AG09309 (cell line): ENCODE results near the gene PPM1E.
"Not testable (repeated sequence)": the region's sequence is repeated elsewhere in the genome, so short reads cannot be mapped to it uniquely, and the experiment has no call there.

Source experiments
- DNase-seq: peaks from one replicate; pipeline ENCODE4 v3.0.0-alpha.2; 2010; ENCODE audit warnings: low read depth
- H3K4me3 ChIP-seq: 2 replicates; pipeline ENCODE4 v1.5.1; 2011; ENCODE audit warnings: mild to moderate bottlenecking, low read depth, low read length, moderate library complexity; ENCODE audit not compliant: control insufficient read depth
- TF ChIP-seq, protein P1 (sequence below): IDR thresholded peaks from 2 replicates; pipeline ENCODE4 v1.5.1; 2011; ENCODE audit warnings: mild to moderate bottlenecking, low read depth, low read length, inconsistent platforms; ENCODE audit not compliant: insufficient read depth, control insufficient read depth; ENCODE audit errors: missing control alignments

The PPM1E gene

DNA sequence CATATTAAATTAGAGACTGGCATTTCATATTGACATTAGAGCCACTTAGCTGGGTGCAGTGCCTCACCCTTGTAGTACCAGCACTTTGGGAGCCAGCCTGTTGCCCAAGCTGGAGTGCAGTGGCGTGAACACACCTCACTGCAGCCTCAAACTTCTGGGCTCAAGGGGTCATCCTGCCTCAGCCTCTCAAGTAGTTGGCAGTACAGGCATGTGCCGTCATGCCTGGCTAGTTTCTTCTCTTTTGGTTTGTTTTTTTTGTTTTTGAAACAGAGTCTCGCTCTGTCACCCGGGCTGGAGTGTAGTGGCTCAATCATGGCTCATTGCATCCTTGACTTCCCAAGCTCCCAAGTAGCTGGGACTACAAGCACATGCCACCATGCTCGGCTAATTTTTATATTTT lies 8.7 kb downstream of the PPM1E start:
- TF ChIP-seq, protein P1, sequence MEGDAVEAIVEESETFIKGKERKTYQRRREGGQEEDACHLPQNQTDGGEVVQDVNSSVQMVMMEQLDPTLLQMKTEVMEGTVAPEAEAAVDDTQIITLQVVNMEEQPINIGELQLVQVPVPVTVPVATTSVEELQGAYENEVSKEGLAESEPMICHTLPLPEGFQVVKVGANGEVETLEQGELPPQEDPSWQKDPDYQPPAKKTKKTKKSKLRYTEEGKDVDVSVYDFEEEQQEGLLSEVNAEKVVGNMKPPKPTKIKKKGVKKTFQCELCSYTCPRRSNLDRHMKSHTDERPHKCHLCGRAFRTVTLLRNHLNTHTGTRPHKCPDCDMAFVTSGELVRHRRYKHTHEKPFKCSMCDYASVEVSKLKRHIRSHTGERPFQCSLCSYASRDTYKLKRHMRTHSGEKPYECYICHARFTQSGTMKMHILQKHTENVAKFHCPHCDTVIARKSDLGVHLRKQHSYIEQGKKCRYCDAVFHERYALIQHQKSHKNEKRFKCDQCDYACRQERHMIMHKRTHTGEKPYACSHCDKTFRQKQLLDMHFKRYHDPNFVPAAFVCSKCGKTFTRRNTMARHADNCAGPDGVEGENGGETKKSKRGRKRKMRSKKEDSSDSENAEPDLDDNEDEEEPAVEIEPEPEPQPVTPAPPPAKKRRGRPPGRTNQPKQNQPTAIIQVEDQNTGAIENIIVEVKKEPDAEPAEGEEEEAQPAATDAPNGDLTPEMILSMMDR = no peak
- H3K4me3 ChIP-seq = no peak overlapping the region
- DNase-seq = no peak

DNA sequence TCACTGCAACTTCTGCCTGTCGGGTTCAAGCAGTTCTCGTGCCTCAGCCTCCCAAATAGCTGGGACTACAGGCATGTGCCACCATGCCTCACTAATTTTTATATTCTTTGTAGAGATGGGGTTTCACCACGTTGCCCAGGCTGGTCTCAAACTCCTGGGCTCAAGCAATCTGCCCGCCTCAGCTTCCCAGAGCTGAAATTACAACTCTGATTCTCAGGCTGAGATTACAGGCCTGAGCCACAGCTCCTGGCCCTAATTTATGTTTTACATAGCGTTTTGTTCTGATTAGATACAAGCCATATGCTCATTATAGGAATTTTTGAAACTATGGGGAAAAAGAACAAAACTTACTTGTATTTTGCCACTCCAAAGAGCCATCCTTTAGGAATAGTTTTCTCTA lies 22.8 kb downstream of the PPM1E start:
- not testable (repeated sequence) for DNase-seq, H3K4me3 ChIP-seq

DNA sequence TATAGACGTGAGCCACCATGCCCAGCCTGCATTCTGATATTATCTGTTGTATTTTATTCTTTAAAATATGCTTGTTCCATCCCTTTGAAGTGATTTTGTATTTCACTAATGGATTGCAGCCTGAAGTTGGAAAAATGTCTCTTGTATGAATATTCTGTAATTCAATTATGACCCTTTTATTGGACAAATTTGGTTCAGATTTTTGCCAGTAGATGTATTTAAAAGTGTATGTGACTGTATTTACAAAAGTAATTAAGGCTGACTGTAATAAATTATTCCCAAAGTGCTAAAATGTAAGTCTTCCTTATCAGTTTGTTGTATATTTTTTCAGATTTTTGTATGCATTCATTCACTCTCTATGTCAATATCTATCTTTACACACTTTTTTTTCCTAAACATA lies 23.8 kb downstream of the PPM1E start:
- TF ChIP-seq, protein P1 = no peak

DNA sequence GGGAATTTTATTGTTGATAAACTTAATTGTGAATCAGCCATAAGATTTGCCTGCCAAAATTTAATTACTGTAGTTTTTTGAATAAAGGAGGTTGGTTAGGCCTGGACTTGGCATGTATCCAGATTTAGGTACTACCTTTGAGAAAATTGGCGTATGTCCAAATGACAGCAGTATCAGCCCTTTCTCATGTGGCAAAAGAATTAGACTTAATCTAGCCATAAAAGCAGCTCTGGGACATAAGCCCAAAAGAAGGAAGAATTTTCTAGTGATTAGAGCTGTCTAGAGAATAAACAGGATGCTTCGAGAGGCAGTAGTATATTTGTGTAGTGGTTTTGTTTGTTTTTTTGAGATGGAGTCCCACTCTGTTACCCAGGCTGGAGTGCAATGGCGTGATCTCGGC lies 27.7 kb downstream of the PPM1E start:
- TF ChIP-seq, protein P1 = no peak
- no peak overlapping the region for H3K4me3 ChIP-seq
- no peak for DNase-seq

More for the DNA sequence above, 23.8 kb downstream of the PPM1E start:
- H3K4me3 ChIP-seq = no peak overlapping the region
- DNase-seq = no peak

DNA sequence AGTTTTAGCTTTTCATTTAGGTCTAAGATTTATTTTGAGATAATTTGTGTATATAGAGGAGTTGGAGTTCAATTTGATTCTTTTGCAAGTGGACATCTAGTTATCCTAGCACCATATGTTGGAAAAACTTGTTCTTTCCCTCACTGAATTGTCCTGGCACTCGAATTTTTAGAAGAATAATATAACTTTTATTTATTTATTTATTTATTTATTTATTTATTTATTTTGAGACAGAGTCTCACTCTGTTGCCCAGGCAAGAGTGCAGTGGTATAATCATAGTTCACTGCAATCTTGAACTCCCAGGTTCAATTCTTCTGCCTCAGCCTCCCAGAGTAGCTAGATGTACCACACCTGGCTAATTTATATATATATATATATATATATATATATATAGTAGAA lies 29.4 kb downstream of the PPM1E start:
- no peak overlapping the region for H3K4me3 ChIP-seq
- no peak for DNase-seq
- TF ChIP-seq, protein P1 = no peak

DNA sequence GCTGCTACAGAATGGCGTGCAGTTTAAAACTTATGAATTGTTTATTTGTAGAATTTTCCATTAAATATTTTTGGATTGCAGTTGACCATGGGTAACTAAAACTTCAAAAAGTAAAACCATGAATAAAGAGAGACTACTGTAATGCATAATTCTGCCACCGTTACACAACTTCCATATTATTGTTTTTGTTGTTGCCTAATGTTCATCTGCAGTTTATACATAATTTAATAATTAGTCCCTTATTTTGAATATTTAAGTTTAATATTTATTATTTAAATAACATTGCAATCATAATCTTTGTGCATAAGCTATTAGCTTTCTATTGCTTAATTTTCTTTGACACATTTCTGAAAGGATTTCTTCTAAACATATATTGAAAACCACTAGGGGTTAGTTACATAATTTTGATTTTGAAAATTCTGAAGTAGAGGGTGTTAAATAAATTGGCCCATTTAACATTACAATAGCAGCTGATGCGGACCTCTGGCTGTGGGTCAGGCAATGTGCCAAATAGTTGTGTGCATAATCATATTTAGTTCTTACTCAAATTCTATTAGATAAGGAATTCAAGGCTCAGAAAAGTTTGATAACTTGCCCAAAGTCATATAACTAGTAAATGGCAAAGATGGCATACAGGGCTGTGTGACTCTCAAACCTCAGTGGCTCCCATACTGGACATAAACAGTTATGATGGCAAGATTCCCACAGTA lies 31.1 kb downstream of the PPM1E start:
- peak; percentile 45 for DNase-seq
- H3K4me3 ChIP-seq = no peak overlapping the region
- TF ChIP-seq, protein P1 = no peak

DNA sequence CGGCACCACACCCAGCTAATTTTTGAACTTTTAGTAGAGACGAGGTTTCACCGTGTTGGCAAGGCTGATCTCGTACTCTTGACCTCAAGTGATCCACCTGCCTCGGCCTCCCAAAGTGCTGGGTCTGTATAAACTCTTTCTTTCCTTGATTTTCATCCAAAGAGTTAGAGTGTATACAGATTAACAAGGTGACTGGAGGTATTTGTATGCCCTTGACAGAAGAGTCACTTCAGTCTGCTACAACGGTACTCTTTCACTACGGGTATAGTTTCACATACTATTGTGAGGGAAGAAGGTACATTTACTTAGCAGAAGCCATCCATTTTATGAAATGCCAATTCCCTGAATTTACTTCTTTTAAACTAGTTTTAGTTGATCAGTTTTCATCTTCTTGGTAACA lies 32.5 kb downstream of the PPM1E start:
- DNase-seq = no peak
- TF ChIP-seq, protein P1 = no peak
- no peak overlapping the region for H3K4me3 ChIP-seq
